ENCODE measurements around the gene CBX6.

DNA sequence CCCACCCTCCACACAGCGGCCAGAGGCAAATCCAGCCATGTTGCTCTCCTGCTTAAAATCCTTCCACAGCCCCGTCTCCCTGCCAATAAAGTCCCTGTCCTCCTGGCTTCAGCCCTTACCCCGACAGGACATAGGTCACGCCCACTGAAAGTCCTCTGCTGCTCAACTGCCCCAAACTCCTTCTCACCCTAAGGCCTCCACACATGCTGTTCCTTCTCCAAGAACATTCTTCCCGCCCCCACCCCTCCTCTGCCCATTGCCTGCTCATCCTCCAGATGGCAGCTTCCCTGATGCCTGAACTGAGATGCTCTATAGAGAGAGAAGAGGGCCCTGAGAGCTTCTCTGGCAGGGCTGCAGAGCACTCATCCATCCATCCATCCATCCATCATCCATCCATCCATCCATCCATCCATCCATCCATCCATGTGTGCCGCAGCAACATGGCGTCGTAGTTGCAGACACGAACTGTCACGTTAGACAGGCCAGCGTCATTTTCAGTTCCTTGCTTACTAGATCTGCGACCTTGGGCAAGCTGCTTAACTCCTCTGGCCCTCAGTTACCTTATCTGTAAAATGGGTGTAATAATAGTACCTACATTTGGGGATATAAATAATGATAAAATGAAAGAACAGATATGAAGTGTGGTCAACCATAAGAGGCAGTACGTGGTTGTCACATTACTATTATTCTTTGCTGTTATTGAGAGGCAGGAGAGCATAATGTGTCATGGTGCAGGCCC lies 37.6 kb downstream of the CBX6 start:
- TF ChIP-seq, protein P1, sequence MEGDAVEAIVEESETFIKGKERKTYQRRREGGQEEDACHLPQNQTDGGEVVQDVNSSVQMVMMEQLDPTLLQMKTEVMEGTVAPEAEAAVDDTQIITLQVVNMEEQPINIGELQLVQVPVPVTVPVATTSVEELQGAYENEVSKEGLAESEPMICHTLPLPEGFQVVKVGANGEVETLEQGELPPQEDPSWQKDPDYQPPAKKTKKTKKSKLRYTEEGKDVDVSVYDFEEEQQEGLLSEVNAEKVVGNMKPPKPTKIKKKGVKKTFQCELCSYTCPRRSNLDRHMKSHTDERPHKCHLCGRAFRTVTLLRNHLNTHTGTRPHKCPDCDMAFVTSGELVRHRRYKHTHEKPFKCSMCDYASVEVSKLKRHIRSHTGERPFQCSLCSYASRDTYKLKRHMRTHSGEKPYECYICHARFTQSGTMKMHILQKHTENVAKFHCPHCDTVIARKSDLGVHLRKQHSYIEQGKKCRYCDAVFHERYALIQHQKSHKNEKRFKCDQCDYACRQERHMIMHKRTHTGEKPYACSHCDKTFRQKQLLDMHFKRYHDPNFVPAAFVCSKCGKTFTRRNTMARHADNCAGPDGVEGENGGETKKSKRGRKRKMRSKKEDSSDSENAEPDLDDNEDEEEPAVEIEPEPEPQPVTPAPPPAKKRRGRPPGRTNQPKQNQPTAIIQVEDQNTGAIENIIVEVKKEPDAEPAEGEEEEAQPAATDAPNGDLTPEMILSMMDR (IDR thresholded peaks at IDR 0.05; ENCODE audit: low read depth, low read length), result no peak
- TF ChIP-seq POLR2A (IDR thresholded peaks at IDR 0.05; ENCODE audit: extremely low read depth, insufficient read length) (no peak), MYC (IDR thresholded peaks at IDR 0.05; ENCODE audit: low read depth, low read length) (no peak)
- TF ChIP-seq, protein P2, sequence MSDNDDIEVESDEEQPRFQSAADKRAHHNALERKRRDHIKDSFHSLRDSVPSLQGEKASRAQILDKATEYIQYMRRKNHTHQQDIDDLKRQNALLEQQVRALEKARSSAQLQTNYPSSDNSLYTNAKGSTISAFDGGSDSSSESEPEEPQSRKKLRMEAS (IDR thresholded peaks at IDR 0.05; ENCODE audit: low read depth, low read length), result no peak
